IMR-90 (cell line): ENCODE measurements around the gene PFDN5. TPM values are rescaled to one million over a fixed set of nuclear protein-coding genes. Genes with fewer than 3 reads are reported as not detected.

Experiments
- ATAC-seq: fragments of 200-7000 bp; cut with Tn5 transposase; 2 replicates; pipeline ENCODE4 v1.9.1; 2020; ENCODE audit warnings: low read depth, mild to moderate bottlenecking, moderate library complexity
- BruUV-seq: library from RNA; stranded (reverse); fragments of 400-500 nt; replicated peaks from 2 replicates; lab custom pipeline; 2021; lab: Mats Ljungman, UMichigan
- CTCF ChIA-PET: fragments of 300-600 bp; formaldehyde crosslinking; extraction: SDS; loops from one replicate; lab custom pipeline; 2021; ENCODE audit warnings: antibody characterized with exemption; lab: Yijun Ruan, JAX
- POLR2A ChIA-PET: fragments of 300-600 bp; sonication (Branson Sonifier 250); formaldehyde crosslinking; loops from one replicate; lab custom pipeline; 2022; ENCODE audit warnings: antibody characterized with exemption; ENCODE audit not compliant: unreplicated experiment; lab: Charles Lee
- DNase-seq: peaks from one replicate; pipeline ENCODE4 v3.0.0; 2013
- H2AFZ ChIP-seq: replicated peaks from 2 replicates; pipeline ENCODE3; 2013; ENCODE audit warnings: low read length, mild to moderate bottlenecking; ENCODE audit not compliant: poor library complexity
- H2AK5ac ChIP-seq: 2 replicates; pipeline ENCODE4 v1.6.1; 2013; ENCODE audit warnings: low read depth, low read length, inconsistent platforms
- H2AK9ac ChIP-seq: replicated peaks from 2 replicates; pipeline ENCODE3; 2013; ENCODE audit warnings: mild to moderate bottlenecking, low read depth, low read length, moderate library complexity; ENCODE audit not compliant: poor library complexity
- H2BK120ac ChIP-seq: 2 replicates; pipeline ENCODE4 v1.6.1; 2013; ENCODE audit warnings: low read depth, low read length, inconsistent platforms
- H2BK15ac ChIP-seq: 3 replicates; pipeline ENCODE4 v1.6.1; 2013; ENCODE audit warnings: low read depth, low read length, inconsistent platforms
- H2BK20ac ChIP-seq: 2 replicates; pipeline ENCODE4 v1.6.1; 2013; ENCODE audit warnings: low read depth, mild to moderate bottlenecking, inconsistent platforms, low read length, moderate library complexity
- H2BK5ac ChIP-seq: 2 replicates; pipeline ENCODE4 v1.6.1; 2013; ENCODE audit warnings: mild to moderate bottlenecking, low read depth, low read length, inconsistent platforms; ENCODE audit not compliant: poor library complexity, severe bottlenecking
- H3K14ac ChIP-seq: replicated peaks from 2 replicates; pipeline ENCODE4 v1.6.1; 2013; ENCODE audit warnings: low read depth, low read length, inconsistent platforms
- H3K18ac ChIP-seq: 2 replicates; pipeline ENCODE4 v1.6.1; 2013; ENCODE audit warnings: low read depth, low read length, control low read depth
- H3K23ac ChIP-seq: 2 replicates; pipeline ENCODE4 v1.6.1; 2013; ENCODE audit warnings: low read depth, low read length, inconsistent platforms
- H3K27ac ChIP-seq: 2 replicates; pipeline ENCODE4 v1.5.1; 2013; ENCODE audit warnings: mild to moderate bottlenecking, control low read depth, low read length; ENCODE audit not compliant: insufficient read depth
- H3K27me3 ChIP-seq: 2 replicates; pipeline ENCODE4 v1.6.1; 2013; ENCODE audit warnings: low read length; ENCODE audit not compliant: control insufficient read depth, insufficient read depth
- H3K36me3 ChIP-seq: 2 replicates; pipeline ENCODE4 v1.6.1; 2013; ENCODE audit warnings: low read length, mixed read lengths; ENCODE audit not compliant: control insufficient read depth, insufficient read depth
- H3K4ac ChIP-seq: 2 replicates; pipeline ENCODE4 v1.6.1; 2013; ENCODE audit warnings: low read depth, low read length, inconsistent platforms
- H3K4me1 ChIP-seq: 2 replicates; pipeline ENCODE4 v1.6.1; 2013; ENCODE audit warnings: low read length, mixed read lengths; ENCODE audit not compliant: control insufficient read depth, insufficient read depth
- H3K4me2 ChIP-seq: 2 replicates; pipeline ENCODE4 v1.6.1; 2013; ENCODE audit warnings: low read depth, mild to moderate bottlenecking, control low read depth, low read length, moderate library complexity
- H3K4me3 ChIP-seq: 2 replicates; pipeline ENCODE4 v1.5.1; 2013; ENCODE audit warnings: low read depth, mild to moderate bottlenecking, control low read depth, low read length, moderate library complexity; ENCODE audit not compliant: insufficient read depth
- H3K56ac ChIP-seq: 2 replicates; pipeline ENCODE4 v1.6.1; 2013; ENCODE audit warnings: low read length, inconsistent platforms; ENCODE audit not compliant: insufficient read depth; ENCODE audit errors: extremely low read depth
- H3K79me1 ChIP-seq, 2 experiments: 2 replicates each; pipeline ENCODE4 v1.6.1; 2013; ENCODE audit warnings: low read length in 2 of 2, inconsistent platforms in 1 of 2, low read depth in 1 of 2
- H3K9ac ChIP-seq: 2 replicates; pipeline ENCODE4 v1.6.1; 2013; ENCODE audit warnings: low read depth, low read length, control low read depth
- H3K9me1 ChIP-seq: 2 replicates; pipeline ENCODE4 v1.6.1; 2013; ENCODE audit warnings: low read length, inconsistent platforms; ENCODE audit not compliant: insufficient read depth
- H3K9me3 ChIP-seq: 2 replicates; pipeline ENCODE4 v1.6.1; 2013; ENCODE audit warnings: low read length; ENCODE audit not compliant: control insufficient read depth, insufficient read depth
- H4K20me1 ChIP-seq: 2 replicates; pipeline ENCODE4 v1.6.1; 2013; ENCODE audit warnings: low read length, inconsistent platforms; ENCODE audit not compliant: insufficient read depth
- H4K5ac ChIP-seq: 2 replicates; pipeline ENCODE4 v1.6.1; 2013; ENCODE audit warnings: mild to moderate bottlenecking, low read depth, low read length, control low read depth
- H4K8ac ChIP-seq, 2 experiments: 2 replicates each; pipeline ENCODE4 v1.6.1; 2013; ENCODE audit warnings: low read depth in 2 of 2, low read length in 2 of 2, control low read depth in 1 of 2, inconsistent platforms in 1 of 2
- H4K91ac ChIP-seq: 2 replicates; pipeline ENCODE4 v1.6.1; 2013; ENCODE audit warnings: low read depth, low read length, inconsistent platforms; ENCODE audit not compliant: insufficient read depth
- CEBPB ChIP-seq: IDR thresholded peaks from 2 replicates; pipeline ENCODE4 v1.6.1; 2012; ENCODE audit warnings: low read depth, low read length, improper control_type of control experiment
- CHD1 ChIP-seq: IDR thresholded peaks from 2 replicates; pipeline ENCODE4 v1.6.1; 2012; ENCODE audit warnings: low read depth, low read length, improper control_type of control experiment
- ELK1 ChIP-seq: fragments of 150-350 bp; IDR thresholded peaks from 2 replicates; pipeline ENCODE4 v1.6.1; 2016; ENCODE audit warnings: low read depth, mild to moderate bottlenecking, low read length, moderate library complexity, borderline replicate concordance
- FOS ChIP-seq: fragments of 150-350 bp; IDR thresholded peaks from 2 replicates; pipeline ENCODE4 v1.6.1; 2016; ENCODE audit warnings: low read depth, low read length
- MXI1 ChIP-seq: IDR thresholded peaks from 2 replicates; pipeline ENCODE4 v1.6.1; 2012; ENCODE audit warnings: low read depth, mild to moderate bottlenecking, low read length, moderate library complexity, borderline replicate concordance
- NFE2L2 ChIP-seq: fragments of 150-350 bp; IDR thresholded peaks from 2 replicates; pipeline ENCODE4 v1.6.1; 2016; ENCODE audit warnings: low read depth, mild to moderate bottlenecking, low read length
- RAD21 ChIP-seq: IDR thresholded peaks from 2 replicates; pipeline ENCODE4 v1.6.1; 2012; ENCODE audit warnings: low read length, improper control_type of control experiment
- RCOR1 ChIP-seq: IDR thresholded peaks from 2 replicates; pipeline ENCODE4 v1.6.1; 2012; ENCODE audit warnings: mild to moderate bottlenecking, low read length, improper control_type of control experiment; ENCODE audit not compliant: insufficient replicate concordance
- RFX5 ChIP-seq: IDR thresholded peaks from 2 replicates; pipeline ENCODE4 v1.8.0; 2012; ENCODE audit warnings: low read depth, mild to moderate bottlenecking, low read length, moderate library complexity
- SMC3 ChIP-seq: fragments of 150-350 bp; IDR thresholded peaks from 2 replicates; pipeline ENCODE4 v1.6.1; 2016; ENCODE audit warnings: low read depth, mild to moderate bottlenecking, antibody characterized with exemption, low read length, moderate library complexity
- USF2 ChIP-seq: fragments of 150-350 bp; IDR thresholded peaks from 2 replicates; pipeline ENCODE4 v1.6.1; 2017; ENCODE audit warnings: mild to moderate bottlenecking, antibody characterized with exemption, low read length, low read depth
- WGBS, 2 experiments: methylation state at CpG; one replicate each; pipeline versions ENCODE4 v1.1.5 to v1.1.7; 2013; ENCODE audit warnings: missing lambda C conversion rate in 2 of 2; ENCODE audit not compliant: insufficient read length in 1 of 2; ENCODE audit errors: extremely low coverage in 2 of 2; 5-methylcytosine and 5-hydroxymethylcytosine counted together
- dilution Hi-C: fragments of 300-500 bp; cut with HindIII; formaldehyde crosslinking; loops from one replicate; pipeline ENCODE4 v1.14.3; 2018; ENCODE audit warnings: low sequenced_read_pairs; ENCODE audit not compliant: unreplicated experiment
- in situ Hi-C: fragments of 300-500 bp; cut with MboI; formaldehyde crosslinking; loops from 3 replicates; pipeline ENCODE4 v1.14.3; 2019; ENCODE audit warnings: low sequenced_read_pairs, inconsistent platforms, mixed read lengths
- intact Hi-C: fragments of 100-400 bp; cut with micrococcal nuclease; formaldehyde crosslinking; loops from 2 replicates; pipeline ENCODE4 v1.10.0; 2022
- polyA plus RNA-seq, 3 experiments: library from polyadenylated mRNA; depleted of rRNA; stranded (reverse); fragments of >200 nt; gene quantifications; 2 replicates each; pipeline ENCODE4 v1.2.3, GENCODE V29; 2012; ENCODE audit warnings: low replicate concordance in 1 of 3
- total RNA-seq: library from RNA; depleted of rRNA; stranded (reverse); fragments of >200 nt; gene quantifications from 2 replicates; pipeline ENCODE4 v1.2.3, GENCODE V29; 2012

Gene PFDN5
- total and polyA plus RNA-seq, 2 of the 4 experiments (the other 2 are of a cell fraction), result 1,011 to 1,338 TPM

- 100% methylated on average over 1 of the region's 3 CpGs; no CpG with 5 or more reads in 1 of the 2 experiments for WGBS, 2 experiments
These were observed 18.7 kb downstream of the PFDN5 start for GRCh38 chr12:53313996-53314395.

More at GRCh38 chr12:53313996-53314395, 18.7 kb downstream of the PFDN5 start:
- no peak overlapping the region for H2AK5ac ChIP-seq
- no peaks in the 10 kb centered on the region for H3K4me1 ChIP-seq
- no peak overlapping the region for H3K9ac ChIP-seq
- H2AFZ ChIP-seq, result no peak overlapping the region
- no peak overlapping the region for H2BK120ac ChIP-seq
- no peak for TF ChIP-seq RAD21
- no peak for TF ChIP-seq ELK1
- no peak for TF ChIP-seq RCOR1
- no peak for TF ChIP-seq MXI1
- TF ChIP-seq NFE2L2, result no peak
- no peak for TF ChIP-seq CHD1
- TF ChIP-seq USF2, result no peak
- no peak for TF ChIP-seq FOS
- TF ChIP-seq RFX5, result no peak
- no peak for TF ChIP-seq CEBPB
- no peak for TF ChIP-seq SMC3
- no peak overlapping the region for H3K4me3 ChIP-seq
- H3K4me2 ChIP-seq, result no peak overlapping the region
- H3K36me3 ChIP-seq, result peaks cover 35% of the 10 kb centered on the region
- no peak overlapping the region for H2BK15ac ChIP-seq
- no TSS peak for BruUV-seq
- ChIA-PET CTCF (no interaction called here), POLR2A (no interaction called here)
- no peak overlapping the region for H3K27ac ChIP-seq
- dilution Hi-C loops (no loop called here), intact Hi-C loops (no loop called here), in situ Hi-C loops (no loop called here)
- no peak overlapping the region; the same call in 1 of the 2 replicates for H3K4ac ChIP-seq
- no peak overlapping the region for H3K14ac ChIP-seq
- H3K23ac ChIP-seq, result no peak overlapping the region
- 0 out of 4 replicates have a peak, but pooled peaks cover 0 to 6% of the 10 kb centered on the region in 2 experiments for H3K79me1 ChIP-seq
- H4K8ac ChIP-seq, result no peak overlapping the region
- DNase-seq, result no peak
- no peaks in the 10 kb centered on the region for H3K9me1 ChIP-seq
- ATAC-seq, result no peak
- H3K56ac ChIP-seq, result no peak overlapping the region
- H4K20me1 ChIP-seq, result no peaks in the 10 kb centered on the region; the same call in 1 of the 2 replicates
- no peak overlapping the region for H4K5ac ChIP-seq
- no peaks in the 10 kb centered on the region for H3K27me3 ChIP-seq
- H3K18ac ChIP-seq, result no peak overlapping the region
- H4K91ac ChIP-seq, result no peak overlapping the region
- no peak overlapping the region for H2AK9ac ChIP-seq
- no peaks in the 10 kb centered on the region for H3K9me3 ChIP-seq
- H2BK5ac ChIP-seq, result no peak overlapping the region
- H2BK20ac ChIP-seq, result no peak overlapping the region
